Tibial artery (tissue), 4 donors: ENCODE measurements around the gene CUX1.
"Not testable (repeated sequence)": the region's sequence is repeated elsewhere in the genome, so short reads cannot be mapped to it uniquely, and the experiment has no call there.

ENCODE experiments used
- DNase-seq, 2 donors: peaks; one replicate each; pipeline ENCODE4 v3.0.0-alpha.2; 2019
- H3K27ac ChIP-seq, 2 donors: fragments of 200-600 bp; sonication (generic) in 1 of 2; 1 replicate in 1 of 2; 2 replicates in 1 of 2; pipeline ENCODE4 v1.5.1; 2018 to 2019; ENCODE audit warnings: mild to moderate bottlenecking in 1 of 2
- H3K27me3 ChIP-seq, 2 donors: fragments of 200-600 bp; sonication (generic) in 1 of 2; one replicate each; pipeline versions ENCODE4 v1.5.1 to v1.6.0; 2016 to 2019
- H3K36me3 ChIP-seq, 3 donors: fragments of 200-600 bp; sonication (generic) in 2 of 3; one replicate each; pipeline ENCODE4 v1.5.1; 2016 to 2019; ENCODE audit warnings: mild to moderate bottlenecking in 2 of 3
- H3K4me1 ChIP-seq, 4 donors: fragments of 200-600 bp; sonication (generic) in 2 of 4; 1 replicate in 3 of 4; 2 replicates in 1 of 4; pipeline ENCODE4 v1.5.1; 2016 to 2019
- H3K4me3 ChIP-seq, 2 donors: fragments of 200-600 bp; sonication (generic) in 1 of 2; 1 replicate in 1 of 2; 2 replicates in 1 of 2; pipeline ENCODE4 v1.5.1; 2018 to 2019; ENCODE audit warnings: mild to moderate bottlenecking in 2 of 2
- H3K9me3 ChIP-seq, 3 donors: fragments of 200-600 bp; sonication (generic) in 1 of 3; one replicate each; pipeline ENCODE4 v1.5.1; 2016 to 2019
- intact Hi-C: fragments of 100-400 bp; cut with DNase I; formaldehyde crosslinking; loops from one replicate; pipeline ENCODE4 v1.15.0; 2023; ENCODE audit warnings: low total_unique reads
- TF ChIP-seq, protein P1 (sequence below), 2 experiments: fragments of 200-600 bp in 1 of 2; fragments of 450-650 bp in 1 of 2; IDR thresholded peaks; one replicate each; pipeline ENCODE4 v1.5.1; 2017 to 2019; ENCODE audit warnings: antibody characterized with exemption in 2 of 2, mild to moderate bottlenecking in 1 of 2, moderate library complexity in 1 of 2

The CUX1 gene

GRCh38 chr7:102009628-102010027 is 192.2 kb downstream of the CUX1 start:
- Histone ChIP-seq H3K27ac (peak overlapping the region in 1 of 2 donors; percentile 29), H3K4me3 (no peak overlapping the region), H3K9me3 (no peaks in the 10 kb centered on the region), H3K36me3 (no peaks in the 10 kb centered on the region), H3K27me3 (no peaks in the 10 kb centered on the region), H3K4me1 (peaks cover 0 to 40% (median 3%) of the 10 kb centered on the region in 4 donors)
- no peak for DNase-seq
- intact Hi-C loops, result no loop called here
- TF ChIP-seq, protein P1, sequence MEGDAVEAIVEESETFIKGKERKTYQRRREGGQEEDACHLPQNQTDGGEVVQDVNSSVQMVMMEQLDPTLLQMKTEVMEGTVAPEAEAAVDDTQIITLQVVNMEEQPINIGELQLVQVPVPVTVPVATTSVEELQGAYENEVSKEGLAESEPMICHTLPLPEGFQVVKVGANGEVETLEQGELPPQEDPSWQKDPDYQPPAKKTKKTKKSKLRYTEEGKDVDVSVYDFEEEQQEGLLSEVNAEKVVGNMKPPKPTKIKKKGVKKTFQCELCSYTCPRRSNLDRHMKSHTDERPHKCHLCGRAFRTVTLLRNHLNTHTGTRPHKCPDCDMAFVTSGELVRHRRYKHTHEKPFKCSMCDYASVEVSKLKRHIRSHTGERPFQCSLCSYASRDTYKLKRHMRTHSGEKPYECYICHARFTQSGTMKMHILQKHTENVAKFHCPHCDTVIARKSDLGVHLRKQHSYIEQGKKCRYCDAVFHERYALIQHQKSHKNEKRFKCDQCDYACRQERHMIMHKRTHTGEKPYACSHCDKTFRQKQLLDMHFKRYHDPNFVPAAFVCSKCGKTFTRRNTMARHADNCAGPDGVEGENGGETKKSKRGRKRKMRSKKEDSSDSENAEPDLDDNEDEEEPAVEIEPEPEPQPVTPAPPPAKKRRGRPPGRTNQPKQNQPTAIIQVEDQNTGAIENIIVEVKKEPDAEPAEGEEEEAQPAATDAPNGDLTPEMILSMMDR (IDR thresholded peaks at IDR 0.05), result no peak

- DNase-seq, H3K9me3 ChIP-seq, H3K4me3 ChIP-seq, H3K27me3 ChIP-seq, H3K27ac ChIP-seq, H3K36me3 ChIP-seq, intact Hi-C loops: not testable (repeated sequence)
- H3K4me1 ChIP-seq, result peaks cover 0 to 28% (median 2%) of the 10 kb centered on the region in 4 donors
Observed at GRCh38 chr7:102012112-102012830, 194.8 kb downstream of the CUX1 start.

- Histone ChIP-seq H3K27me3 (no peaks in the 10 kb centered on the region), H3K9me3 (no peaks in the 10 kb centered on the region), H3K36me3 (no peaks in the 10 kb centered on the region), H3K27ac (no peak overlapping the region), H3K4me1 (peaks cover 0 to 28% (median 2%) of the 10 kb centered on the region in 4 donors), H3K4me3 (no peak overlapping the region)
- no peak for DNase-seq
- intact Hi-C loops, result no loop called here
- TF ChIP-seq, protein P1 (IDR thresholded peaks at IDR 0.05), result no peak
Observed at GRCh38 chr7:102012941-102013461, 195.6 kb downstream of the CUX1 start.

DNA sequence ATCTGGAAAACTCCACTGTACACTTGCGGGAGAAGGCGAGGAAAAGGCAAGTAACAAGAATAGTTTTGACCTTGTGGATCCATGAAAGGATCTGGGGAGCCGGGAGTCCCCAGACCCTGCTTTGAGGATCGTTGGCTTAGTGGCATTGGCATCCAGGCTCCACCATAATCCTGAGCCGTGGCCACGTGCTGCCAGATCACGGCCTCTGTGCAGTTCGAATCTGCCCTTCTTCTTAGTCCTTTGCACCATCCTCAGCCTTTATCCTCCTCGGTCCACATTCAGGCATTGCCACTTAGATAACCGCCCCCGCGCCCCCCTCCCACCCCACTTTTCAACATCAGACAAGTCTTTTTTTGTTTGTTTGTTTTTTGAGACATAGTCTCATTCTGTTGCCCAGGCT is 201.4 kb downstream of the CUX1 start:
- no peaks in the 10 kb centered on the region for H3K9me3 ChIP-seq
- intact Hi-C loops, result no loop called here
- TF ChIP-seq, protein P1 (IDR thresholded peaks at IDR 0.05), result no peak
- DNase-seq, result no peak
- H3K27me3 ChIP-seq, result no peaks in the 10 kb centered on the region
- H3K4me1 ChIP-seq, result peaks cover 0 to 1% (median 0%) of the 10 kb centered on the region in 4 donors
- H3K27ac ChIP-seq, result no peak overlapping the region
- H3K36me3 ChIP-seq, result peaks cover 0 to 6% (median 0%) of the 10 kb centered on the region in 3 donors
- no peak overlapping the region for H3K4me3 ChIP-seq

GRCh38 chr7:102019461-102019860 is 202.0 kb downstream of the CUX1 start:
- TF ChIP-seq, protein P1 (IDR thresholded peaks at IDR 0.05), result no peak
- Histone ChIP-seq H3K9me3 (no peaks in the 10 kb centered on the region), H3K36me3 (peaks cover 0 to 6% (median 0%) of the 10 kb centered on the region in 3 donors), H3K27me3 (no peaks in the 10 kb centered on the region), H3K27ac (no peak overlapping the region), H3K4me3 (no peak overlapping the region), H3K4me1 (no peaks in the 10 kb centered on the region)
- intact Hi-C loops, result no loop called here
- DNase-seq, result no peak

- Histone ChIP-seq H3K4me1 (no peaks in the 10 kb centered on the region), H3K4me3 (no peak overlapping the region), H3K27me3 (no peaks in the 10 kb centered on the region), H3K36me3 (peaks cover 0 to 6% (median 0%) of the 10 kb centered on the region in 3 donors), H3K9me3 (no peaks in the 10 kb centered on the region), H3K27ac (no peak overlapping the region)
- DNase-seq, result no peak
- intact Hi-C loops, result no loop called here
- TF ChIP-seq, protein P1 (IDR thresholded peaks at IDR 0.05), result no peak
Observed at GRCh38 chr7:102021841-102022618, 204.6 kb downstream of the CUX1 start.
